GM18870 (cell line): ENCODE results near the gene RASGEF1C.

Source experiments
- ATAC-seq: cut with Tn5 transposase; IDR thresholded peaks from one replicate; pipeline ENCODE4 v1.9.1; 2021; ENCODE audit warnings: moderate library complexity; ENCODE audit not compliant: unreplicated experiment

The RASGEF1C gene

DNA sequence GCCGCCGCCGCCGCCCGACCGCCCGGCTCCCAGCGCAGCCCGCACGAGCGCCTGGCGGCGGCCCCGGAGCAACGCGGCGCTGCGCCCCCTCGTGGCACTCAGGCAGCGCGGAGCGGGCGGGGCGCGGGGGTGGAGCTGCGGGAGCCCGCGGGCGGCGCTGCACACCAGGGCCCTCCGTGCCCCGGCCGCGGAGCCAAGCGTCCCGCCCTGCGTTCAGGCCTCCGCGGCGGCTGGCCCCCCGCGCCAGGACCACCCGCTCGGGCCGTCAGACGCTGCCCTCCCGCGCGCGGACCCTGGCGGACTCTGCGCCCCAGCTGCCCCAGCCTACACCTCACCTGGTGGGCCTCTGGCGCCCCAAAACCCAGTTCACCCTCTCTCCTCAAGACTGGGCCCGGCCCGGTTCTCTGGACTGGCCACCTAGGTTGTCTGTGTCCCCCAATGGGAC lies at the start of gene RASGEF1C:
Gene RASGEF1C, minus strand, starts transcription at position 75 of the 445 bp plus-strand sequence. CDS start 71,159 bp downstream, outside the sequence.
- no peak for ATAC-seq

DNA sequence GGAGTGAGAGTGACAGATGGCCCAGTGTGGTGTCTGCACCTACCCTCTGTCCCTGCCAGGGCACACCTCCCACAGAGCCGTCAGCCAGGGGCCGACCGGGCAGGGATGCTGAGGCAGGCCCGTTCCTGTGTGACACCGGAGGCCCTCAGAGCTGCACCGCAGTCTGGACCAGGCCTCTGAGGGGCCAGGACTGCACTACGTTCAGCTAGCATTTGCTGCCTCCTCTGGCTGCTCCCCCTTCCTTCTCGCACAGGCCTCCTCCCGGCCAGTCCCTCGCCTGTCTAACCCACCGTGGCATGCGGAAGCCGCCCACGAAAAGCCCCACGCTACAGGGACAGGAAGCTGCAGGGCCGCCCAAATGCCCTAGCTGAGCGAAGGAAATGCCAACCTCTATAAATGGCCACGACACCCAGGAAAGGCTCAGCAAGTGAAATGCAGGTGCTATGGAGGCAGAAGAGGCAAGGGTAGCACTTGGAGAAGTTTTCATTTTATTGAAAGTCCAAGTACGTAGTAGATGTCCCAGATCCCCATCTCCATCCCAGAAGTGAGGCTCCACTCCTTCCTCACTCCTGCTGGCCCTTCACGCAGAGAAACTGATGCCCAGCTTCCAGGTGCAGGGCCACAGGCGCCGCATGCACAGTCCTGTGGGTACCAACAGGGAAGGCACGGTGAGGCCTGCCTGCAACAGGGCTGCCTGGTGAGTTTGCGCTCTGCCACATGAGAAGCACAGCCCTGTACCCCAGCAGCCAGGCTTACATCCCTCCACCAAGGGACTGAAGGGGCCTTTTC lies 44.2 kb upstream of the RASGEF1C start:
- ATAC-seq, result no peak

DNA sequence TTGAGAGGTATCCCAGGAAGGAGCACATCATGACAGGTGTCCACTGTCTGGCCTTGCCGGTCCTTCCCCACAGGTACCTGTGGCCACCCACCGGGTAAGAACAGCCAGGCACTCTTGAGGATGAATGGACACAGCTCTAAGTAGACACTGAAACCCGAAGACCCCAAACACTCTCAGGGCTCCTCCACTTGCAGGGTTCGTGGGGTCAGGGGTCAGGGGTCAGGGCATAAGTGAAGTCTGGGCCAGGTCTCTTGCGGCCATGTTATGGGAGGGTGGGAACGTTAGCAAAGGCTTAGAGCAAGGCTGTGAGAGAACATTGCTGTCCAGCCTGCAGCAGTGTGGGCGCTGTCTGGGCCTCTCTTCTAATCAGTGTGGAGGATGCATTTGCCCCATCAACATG lies 42.9 kb upstream of the RASGEF1C start:
- no peak for ATAC-seq

DNA sequence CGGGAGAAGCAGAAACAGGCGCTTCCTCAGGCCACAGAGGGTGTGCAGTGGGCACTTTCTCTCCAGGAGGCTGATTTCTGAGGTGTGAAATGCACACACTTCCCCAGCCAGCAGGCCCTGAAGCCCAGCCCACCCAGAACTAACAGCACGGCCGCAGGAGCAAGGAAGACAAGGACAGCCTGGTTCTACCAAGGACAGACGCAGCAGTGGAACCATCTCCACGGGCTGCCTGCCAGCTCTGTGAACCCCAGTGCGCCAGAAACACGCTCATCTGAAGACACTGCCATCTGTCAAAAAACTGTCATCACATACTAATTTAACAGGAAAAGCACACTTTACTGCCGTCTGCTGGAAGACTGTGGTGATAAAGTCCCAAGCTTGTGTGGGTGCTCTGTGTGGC lies 42.1 kb upstream of the RASGEF1C start:
- ATAC-seq, result no peak

DNA sequence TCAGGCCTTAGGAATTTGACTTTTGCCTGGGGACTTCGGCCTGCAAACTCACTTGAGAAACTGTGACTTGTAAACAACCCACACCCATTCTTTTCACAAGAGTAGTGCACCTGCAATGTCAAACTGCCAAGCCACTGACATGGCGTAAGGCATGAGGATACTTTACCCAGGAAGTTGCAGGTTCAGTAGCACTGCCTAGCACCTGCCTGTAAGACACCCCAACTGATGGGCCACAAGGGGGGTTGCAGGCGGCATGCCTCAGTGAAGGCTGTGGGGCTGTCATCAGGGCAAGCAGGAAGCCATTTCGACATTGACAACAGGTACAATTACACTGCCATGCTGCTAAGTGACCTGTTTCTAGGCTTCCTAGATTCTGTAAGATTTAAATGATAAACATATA lies 41.3 kb upstream of the RASGEF1C start:
- ATAC-seq, result no peak

DNA sequence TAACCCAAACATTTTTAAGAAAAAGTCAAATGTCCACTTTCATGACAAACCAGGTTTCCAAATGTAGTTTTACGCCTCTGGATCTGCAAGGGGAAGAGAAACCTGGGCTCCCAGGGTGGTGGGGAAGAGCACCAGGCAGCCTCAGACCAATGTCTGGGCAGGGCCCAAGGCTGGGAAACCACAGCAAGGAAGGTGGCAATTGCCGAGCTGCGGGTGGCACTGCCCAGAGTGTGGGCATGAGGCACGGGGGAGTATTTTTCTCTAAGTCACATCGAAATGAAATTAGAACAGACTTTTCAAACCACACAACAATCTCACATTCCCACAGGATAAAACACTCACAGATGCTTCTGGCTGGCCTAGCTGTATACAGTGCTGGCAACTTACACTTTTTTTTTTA lies 32.6 kb upstream of the RASGEF1C start:
- ATAC-seq, result no peak

DNA sequence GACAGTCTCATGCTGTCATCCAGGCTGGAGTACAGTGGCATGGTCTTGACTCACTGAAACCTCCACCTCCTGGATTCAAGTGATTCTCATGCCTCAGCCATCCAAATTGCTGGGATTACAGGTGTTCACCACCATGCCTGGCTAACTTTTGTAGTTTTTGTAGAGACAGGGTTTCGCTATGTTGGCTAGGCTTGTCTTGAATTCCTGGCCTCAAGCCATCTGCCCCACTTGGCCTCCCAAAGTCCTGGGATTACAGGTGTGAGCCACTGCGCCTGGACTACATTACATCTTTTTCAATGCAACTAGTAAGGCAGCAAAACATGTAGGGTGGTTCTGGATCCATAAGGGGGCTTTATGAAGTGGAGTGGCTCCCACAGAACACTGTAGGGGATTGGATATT lies 29.6 kb upstream of the RASGEF1C start:
- no peak for ATAC-seq

DNA sequence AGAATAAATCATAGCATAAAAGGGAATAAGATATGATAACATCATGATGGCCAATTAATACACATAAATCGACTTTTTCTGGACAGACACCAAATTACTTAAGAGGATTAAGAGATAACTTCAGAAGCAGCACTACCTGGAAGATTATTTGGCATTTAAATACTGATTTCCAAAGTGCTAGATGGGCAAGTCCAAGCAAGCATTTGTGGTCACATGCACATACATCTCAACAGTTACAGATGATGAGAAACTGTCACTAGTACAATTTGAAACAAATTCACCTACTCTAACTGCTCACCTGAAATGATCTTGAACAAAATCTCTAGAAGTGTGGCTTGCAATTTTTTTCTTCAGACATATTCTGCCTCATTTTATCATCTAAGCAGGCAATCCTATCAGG lies 26.8 kb upstream of the RASGEF1C start:
- no peak for ATAC-seq

DNA sequence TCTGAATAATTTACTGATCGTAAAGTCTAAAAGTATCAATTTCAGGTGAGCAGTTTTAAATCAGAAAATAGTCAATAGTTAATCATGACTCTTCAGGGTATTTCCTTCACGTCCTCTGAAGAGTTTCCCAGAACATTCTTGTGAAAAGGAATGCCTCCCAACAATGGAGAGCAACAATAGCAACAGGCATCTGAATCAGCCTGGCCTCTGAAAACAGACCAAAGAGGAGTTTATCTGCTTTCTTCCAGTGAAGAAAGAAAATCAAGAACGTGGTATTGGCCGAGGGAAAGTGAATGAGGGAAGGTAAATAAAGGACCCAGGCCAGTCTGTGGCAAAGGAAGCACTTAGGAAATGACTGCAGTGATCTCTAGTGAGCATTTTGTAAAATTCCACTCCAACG lies 26.1 kb upstream of the RASGEF1C start:
- ATAC-seq, result no peak

DNA sequence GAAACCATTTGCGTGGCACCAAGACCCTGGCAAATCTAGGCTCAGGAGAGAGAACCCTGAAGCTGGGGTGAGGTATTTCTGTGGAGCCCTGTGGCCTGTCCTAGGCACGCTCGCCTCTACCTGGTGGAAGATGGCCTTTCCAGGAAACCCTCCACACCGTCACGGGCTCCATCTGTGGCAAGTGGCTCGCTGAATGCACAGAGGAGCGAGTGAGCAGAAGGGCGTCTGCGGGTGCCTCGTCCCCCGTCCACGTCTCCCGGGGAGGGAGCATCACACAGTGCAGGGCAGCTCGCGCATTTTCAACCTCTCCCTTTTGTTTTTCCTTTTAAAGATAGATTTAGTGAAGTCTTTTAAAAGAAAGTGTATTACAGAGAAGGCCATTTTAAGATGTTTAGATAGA lies 25.3 kb upstream of the RASGEF1C start:
- ATAC-seq, result no peak

DNA sequence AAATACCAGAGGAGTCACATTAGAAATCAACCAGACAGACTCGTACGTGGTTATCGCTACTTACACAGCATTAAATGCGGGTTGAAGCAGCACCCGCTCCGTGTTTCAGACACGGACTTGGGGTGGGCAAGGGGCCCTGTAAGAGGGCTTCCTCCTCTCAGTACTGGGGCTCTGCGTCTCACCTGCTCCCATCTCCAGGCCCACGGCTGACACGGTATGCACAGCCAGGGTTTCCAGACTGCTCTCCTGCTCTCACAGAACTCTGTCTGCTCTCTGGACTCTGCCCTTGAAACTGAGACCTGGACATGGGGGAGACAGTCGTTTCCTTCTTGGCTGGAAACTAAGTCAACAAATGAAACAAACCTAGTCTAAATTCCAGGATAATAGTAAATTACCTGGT lies 24.7 kb upstream of the RASGEF1C start:
- no peak for ATAC-seq

DNA sequence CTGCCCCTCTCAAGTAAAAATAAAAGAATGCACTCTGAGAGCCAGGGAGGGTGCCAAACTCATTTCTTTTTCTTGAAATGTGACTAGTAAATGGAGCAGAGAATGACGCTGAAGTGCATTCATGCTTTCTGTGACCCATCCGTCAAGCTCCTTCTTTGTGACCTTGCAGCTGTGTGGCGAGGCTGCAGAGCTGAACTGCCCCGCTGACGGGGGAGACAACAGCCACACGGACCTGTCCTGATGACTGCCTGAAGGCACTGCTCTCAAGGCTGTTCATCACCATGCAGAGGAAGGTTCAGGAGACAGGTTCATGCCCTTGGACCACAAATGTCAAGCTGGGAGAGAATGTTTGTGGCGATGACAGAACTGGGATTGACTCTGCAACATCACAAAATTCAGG lies 21.0 kb upstream of the RASGEF1C start:
- no peak for ATAC-seq

DNA sequence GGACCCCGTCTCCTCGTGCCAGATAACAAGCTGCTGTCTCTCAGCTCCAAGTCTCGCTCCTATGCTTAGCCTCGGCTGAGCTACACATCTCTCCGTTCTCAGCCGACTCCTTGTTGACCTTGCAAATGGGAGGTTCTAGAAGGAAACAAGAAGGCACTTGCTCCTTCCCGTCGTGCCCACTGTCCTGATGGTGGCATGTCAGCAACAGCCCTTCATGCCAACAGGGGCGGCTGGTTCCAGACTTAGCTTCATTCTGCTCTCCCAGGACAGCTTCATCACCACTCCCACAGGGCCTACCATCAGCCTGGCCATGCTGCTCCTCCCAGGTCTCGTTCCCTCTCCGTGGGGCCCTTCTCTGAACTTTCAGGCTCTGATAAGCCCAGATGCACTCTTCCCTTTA lies 13.0 kb upstream of the RASGEF1C start:
- ATAC-seq, result no peak

DNA sequence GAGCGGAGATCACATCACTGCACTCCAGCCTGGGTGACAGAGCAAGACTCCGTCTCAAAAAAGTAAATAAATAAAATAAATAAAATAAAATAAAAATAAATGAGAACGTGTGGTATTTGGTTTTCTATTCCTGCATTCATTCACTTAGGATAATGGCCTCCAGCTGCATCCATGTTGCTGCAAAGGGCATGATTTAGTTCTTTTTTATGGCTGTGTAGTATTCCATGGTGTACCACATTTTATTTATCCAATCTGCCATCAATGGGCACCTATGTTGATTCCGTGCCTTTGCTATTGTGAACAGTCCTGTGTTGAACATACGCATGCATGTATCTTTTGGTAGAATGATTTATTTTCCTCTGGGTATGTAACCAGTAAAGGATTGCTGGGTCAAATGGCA lies 8.8 kb upstream of the RASGEF1C start:
- no peak for ATAC-seq

DNA sequence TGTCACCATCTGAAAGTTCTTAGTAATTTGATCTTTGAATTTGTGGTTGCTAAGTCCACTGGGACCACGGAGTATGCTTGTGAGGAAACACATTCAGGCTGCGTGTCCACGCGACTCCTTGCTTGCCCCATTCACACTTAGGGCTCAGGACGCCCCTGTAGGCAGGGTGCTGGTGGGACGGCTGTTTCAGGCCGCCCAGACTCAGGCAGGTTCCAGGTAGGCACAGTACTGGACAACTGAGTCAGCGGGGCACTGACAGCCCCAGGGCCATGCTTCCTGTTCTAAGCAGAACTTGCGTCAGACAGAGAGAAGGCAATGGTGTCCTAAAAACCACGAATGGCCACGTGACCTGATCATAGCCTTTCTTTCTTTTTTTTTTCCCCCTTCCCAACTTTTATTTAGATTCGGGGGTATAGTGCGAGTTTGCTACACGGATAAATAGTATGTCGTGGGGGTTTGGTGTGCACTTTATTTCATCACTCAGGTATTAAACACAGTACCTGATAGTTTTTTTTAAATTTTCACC lies 7.7 kb upstream of the RASGEF1C start:
- ATAC-seq, result no peak

DNA sequence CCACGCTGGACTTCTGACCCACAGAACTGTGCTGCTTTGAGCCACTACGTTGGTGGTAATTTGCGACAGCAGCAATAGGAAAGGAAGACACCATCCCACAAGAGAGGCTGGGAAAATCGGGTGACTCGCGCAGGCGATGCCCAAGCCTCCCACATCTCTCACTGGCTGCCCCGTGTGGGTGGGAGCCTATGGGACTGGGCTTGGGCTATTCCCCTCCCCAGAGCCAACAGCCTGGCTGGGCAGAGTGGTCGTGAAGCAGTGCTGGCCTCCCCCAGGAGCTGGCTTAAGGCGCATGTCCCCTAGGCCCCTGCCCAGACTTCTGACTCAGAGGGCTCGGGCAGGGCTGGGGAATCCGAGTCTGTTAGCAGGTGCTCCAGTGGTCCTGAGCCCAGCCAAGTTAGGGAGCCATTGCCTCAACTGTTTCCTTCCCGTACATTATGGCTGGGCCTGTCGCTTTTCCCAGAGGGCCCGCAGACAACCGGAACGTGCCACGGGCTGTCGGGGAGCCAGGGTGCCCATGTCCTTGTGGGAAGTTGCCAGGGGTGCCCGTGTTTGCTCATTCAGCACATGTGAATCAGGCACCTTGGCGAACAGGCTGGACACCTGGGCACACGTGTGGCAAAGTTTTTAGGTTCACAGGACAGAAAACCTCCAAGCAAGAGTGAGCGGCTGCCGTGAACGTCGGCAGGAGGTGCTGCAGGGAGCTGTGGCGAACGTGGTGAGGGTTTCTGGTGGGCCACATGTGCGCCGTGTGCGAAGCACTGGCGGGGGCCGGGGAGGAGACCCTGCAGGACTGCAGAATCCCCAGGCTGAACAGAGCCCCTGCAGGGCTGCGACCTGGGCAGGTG lies 7.0 kb upstream of the RASGEF1C start:
- ATAC-seq, result no peak

DNA sequence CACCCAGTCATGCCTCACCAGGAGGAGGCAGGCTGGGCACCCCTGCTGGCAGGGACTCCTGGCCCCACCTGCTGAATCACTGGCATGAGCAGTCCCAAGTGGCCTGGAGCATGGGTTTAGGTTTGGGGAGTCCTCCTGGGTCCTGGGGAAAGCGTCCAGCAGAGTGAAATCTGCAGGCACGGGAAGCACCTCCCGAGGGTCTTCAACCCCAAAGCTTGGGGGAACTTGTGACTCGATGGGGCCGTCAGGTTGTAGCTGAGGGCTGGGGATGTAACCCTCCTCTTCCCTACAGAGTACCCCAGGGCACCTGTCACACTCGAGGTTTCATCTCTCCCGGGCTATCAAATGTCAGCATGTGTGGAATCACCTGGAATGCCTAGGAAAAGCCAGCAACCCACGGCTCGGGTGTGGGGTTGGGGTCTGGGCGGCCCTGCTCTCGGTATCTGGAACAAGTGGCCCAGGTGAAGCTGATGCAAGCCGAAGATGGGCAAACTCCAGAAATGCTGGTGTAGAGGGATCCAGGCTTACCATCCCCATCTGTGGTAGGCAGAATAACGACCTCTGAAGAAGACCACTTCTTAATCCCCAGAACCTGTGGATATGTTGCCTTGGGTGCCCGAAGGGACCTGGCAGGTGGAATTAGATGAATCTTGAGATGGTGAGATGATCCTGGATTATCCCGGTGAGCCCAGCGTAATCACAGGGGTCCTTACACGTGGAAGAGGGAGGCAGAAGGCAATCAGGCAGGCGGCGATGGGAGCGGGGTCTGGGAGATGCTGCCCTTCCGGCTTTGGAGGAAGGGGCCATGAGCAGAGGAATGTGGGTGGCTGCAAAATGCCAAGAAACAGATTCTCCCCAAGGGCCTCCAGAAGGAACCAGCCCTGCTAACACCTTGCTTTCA lies 6.1 kb upstream of the RASGEF1C start:
- no peak for ATAC-seq

DNA sequence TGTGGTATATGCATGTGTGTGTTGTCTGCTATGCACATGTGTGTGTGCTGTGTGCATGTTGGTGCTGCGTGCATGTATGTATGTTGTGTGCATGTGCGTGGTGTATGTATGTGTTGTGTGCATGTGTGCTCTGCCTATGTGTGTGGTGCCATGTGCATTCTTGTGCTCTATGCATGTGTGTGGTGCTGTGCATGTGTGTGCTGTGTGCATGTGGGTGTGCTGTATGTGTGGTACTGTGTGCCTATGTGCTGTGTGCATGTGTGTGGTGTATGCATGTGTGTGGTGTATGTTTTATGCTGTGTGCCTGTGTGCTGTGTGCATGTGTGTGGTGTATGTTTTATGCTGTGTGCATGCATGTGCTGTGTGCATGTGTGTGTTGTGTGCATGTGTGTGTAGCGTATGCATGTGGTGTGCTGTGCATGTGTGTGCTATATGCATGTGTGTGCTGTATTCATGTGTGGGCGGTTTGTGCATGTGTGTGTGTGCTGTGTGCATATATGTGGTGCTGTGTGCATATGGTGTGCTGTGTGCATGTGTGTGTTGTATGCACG lies 4.7 kb upstream of the RASGEF1C start:
- ATAC-seq, result no peak

DNA sequence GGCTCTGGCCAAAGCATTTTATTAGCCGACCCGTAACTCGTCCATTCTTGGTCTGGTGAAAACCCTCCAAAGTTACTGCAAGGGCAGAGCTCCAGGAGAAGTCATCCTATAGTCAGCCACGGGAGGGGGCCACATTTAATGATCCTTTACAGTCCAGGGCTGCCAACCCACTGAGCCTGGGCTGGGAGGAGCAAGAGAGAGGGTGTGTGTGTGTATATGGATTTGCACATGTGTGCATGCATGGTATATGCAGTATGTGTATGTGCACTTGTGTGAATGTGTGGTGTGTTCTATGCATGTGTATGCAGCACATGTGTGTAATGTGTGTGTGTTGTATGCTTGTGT lies 4.2 kb upstream of the RASGEF1C start:
- no peak for ATAC-seq

DNA sequence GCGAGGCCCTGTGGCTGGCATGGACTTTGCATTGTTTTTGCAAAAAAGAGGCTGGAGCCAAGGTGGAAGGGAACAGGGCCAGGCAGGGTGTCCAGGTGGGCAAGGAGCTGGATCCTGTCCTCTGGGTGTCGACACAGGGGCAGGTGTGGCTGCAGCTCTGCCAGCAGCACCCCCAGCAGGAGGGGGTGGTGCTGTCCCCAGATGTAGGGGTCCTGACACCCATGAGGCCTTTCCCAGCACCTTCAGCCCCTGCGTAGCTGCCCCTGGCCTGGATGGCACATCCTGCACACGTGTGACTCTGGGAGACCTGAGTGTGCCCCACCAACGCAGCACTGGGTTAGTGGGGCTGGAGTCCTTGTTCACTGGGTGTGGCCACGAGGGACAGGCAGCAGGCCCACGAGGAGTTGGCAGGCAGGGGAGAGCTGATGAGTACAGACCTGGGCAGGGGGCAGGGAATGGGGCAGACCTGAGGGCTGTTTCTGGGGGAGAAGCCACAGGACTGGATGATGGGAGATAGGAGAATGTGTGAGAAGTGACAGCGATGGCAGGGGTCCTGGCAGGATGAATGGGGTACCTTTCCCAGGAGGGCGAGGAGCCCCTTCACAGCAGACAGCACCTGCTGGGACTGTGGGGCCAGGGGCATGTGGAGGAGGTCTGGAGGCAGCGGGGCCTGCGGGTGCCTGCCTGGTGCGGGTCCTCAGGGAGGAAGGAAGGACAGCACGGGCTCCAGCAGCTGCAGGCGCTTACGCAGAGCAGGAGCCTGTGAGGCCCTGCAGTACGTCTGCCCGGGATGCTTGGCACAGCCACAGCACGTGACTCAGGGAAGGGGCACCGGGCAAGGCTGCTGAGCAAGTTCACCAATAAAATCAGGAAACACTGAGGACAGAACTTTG lies 3.6 kb upstream of the RASGEF1C start:
- no peak for ATAC-seq
